AG09319 (cell line): ENCODE measurements around the gene RNF115.
A peak's percentile ranks its signal among the peaks of the same experiment; 100 is the strongest.

ENCODE experiments used
- DNase-seq: peaks from one replicate; pipeline ENCODE4 v3.0.0-alpha.2; 2010; ENCODE audit warnings: low read depth; ENCODE audit errors: extremely low read depth
- TF ChIP-seq, protein P1 (sequence below): IDR thresholded peaks from 2 replicates; pipeline ENCODE4 v1.5.1; 2011; ENCODE audit warnings: low read depth, mild to moderate bottlenecking, inconsistent platforms, low read length, moderate library complexity

Gene RNF115

DNA sequence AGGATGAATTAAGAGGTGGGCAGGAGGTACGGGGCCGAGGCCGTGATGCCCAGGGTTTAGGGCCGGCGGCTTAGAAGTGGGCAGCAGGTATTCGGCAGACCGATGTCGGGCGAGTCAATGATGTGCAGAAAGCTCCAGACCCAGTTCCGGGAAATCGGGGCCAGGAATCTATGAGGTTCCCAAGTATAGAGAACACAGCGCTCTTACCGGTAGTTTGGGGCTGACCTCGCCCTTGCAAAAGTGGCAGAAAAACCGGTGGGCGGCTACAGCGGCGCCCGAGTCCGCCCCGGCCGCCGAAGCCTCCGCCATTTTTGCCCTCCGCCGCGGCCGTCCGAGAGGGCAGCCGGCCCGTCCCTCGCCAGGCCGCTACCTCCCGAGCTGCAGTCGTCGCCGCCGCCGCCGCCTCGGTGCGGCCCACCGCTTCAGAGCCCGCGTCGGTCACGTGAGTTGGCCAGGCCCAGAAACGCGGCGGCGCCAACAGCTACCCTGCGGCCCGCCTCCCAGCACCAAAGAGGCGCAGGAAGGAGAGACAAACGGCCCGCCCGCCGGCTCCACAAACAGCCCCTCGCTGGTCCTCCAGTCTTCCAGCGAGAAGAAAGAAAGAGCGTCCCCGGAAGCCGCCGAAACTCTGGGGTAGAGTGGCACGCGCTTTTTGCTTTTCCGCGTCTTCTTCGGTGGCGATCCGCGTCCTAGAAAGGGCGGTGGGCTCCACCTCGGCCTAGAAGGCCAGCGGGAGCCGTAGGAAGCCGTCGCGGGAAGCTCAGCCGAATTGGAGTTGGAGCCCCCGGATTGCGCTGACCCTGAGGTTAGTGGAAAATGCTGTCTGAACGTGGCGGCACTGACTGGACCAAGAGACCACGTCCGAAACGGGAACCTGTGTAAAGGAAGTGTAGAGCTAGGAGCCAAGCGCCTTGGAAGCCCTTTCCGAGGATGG is at the start of gene RNF115, which contains the start of gene POLR3C:
Gene RNF115 (minus strand): TSS at position 531 of the 934 bp plus-strand sequence. CDS start 222 bp downstream, at position 309.
Gene POLR3C (plus strand): TSS at position 636 of the 934 bp plus-strand sequence. CDS start 1,577 bp downstream, outside the sequence.
- DNase-seq = peak; percentile 78
- TF ChIP-seq, protein P1, sequence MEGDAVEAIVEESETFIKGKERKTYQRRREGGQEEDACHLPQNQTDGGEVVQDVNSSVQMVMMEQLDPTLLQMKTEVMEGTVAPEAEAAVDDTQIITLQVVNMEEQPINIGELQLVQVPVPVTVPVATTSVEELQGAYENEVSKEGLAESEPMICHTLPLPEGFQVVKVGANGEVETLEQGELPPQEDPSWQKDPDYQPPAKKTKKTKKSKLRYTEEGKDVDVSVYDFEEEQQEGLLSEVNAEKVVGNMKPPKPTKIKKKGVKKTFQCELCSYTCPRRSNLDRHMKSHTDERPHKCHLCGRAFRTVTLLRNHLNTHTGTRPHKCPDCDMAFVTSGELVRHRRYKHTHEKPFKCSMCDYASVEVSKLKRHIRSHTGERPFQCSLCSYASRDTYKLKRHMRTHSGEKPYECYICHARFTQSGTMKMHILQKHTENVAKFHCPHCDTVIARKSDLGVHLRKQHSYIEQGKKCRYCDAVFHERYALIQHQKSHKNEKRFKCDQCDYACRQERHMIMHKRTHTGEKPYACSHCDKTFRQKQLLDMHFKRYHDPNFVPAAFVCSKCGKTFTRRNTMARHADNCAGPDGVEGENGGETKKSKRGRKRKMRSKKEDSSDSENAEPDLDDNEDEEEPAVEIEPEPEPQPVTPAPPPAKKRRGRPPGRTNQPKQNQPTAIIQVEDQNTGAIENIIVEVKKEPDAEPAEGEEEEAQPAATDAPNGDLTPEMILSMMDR = no peak

DNA sequence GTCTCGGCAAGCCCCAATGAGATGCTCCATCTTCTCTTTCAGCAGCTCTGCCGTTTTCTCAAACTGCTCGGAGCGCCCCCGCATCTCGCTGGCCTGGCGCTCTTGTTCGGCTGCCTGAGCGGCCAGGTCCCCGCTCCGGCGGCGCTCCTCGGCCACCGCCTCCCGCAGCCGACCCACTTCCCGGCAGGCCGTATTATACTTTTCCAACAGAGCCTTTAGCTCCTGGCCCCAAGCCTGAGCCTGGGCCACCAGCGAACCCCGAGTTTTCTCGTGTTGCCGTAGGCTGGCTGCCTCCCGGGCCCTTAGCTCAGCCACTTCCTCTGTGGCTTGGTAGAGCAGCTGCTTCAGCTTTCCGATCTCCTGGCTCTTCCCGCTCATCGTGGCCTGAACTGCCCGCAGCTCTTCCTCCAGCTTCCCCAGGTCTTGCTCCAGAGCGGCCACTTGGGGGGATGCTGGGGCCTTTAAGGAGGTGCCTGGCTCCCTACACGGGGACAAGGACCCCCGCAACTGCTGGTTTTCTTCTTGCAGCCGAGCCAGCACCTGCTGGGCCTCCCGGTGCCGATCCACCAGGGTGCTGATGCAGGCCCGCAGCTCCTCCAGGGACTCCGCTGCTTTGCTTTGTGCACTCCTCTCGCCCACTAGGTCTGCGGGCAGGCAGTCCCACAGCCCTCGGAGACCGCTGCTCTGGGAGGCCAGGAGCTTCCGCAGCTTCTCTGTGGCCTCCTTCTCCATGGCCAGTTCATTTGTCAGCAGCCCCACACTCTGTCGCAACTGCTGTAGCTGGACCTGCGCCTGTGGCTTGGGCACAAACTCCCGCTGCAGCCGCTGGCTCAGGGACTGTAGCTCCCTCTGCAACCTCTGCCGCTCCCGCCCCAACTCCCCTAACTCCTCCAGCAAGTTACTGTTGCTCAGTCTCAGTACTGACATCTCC is 48.4 kb upstream of the RNF115 start:
- no peak for DNase-seq
- TF ChIP-seq, protein P1 = no peak

DNA sequence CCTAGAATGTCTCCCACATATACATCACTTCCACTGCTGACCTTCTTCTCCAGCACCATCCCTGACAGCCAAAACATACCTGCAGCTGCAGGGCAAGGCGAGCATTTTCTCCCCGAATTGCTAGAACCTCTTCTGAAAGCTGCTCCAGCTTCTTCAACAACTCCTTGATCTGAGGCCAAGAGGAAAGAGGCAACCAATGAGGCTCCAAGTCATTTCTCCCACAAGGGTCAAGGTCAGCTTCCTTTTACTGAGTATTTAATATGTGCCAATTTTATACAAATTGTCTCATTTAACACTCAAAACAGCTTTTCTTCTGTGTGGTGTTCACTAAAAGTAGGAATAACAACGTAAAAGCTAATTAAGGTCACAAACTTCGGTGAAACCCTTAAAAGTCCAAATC is 44.3 kb upstream of the RNF115 start:
- DNase-seq = no peak
- TF ChIP-seq, protein P1 = no peak

DNA sequence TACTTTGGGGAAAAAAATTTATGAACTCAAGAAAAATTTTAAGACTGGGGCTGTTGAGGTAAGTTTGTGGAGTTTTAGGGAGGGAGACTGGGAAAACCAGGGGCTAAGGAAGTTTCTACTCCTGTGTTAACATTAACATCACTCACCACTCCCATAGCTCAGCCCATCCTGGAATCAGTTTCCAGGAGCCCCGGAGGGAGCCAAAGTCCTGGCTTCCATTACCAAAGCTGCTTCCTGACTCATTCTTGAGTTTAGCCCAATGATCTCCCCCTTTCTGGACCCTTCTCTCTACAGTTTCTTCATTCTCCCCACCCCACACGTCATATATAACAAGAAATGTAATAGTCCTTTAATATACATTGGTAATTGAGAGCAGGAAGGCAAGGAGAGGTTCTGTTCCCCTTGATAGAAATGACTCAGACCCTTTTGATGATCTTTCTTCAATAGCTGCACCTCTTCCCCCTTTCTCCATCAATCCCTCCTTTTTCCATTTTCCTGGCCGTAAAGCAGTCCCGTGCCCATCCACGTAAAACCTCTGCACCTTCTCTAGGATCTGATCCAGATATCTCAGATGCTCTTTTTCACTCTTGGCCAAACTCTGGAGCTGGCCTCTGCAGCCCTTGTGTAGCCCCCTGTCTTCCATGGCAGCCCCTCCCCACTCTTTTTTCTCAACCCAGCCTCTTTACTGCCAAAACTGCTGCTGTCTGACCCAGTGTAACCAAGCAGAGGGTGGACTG is 39.6 kb upstream of the RNF115 start:
- TF ChIP-seq, protein P1 = no peak
- no peak for DNase-seq

DNA sequence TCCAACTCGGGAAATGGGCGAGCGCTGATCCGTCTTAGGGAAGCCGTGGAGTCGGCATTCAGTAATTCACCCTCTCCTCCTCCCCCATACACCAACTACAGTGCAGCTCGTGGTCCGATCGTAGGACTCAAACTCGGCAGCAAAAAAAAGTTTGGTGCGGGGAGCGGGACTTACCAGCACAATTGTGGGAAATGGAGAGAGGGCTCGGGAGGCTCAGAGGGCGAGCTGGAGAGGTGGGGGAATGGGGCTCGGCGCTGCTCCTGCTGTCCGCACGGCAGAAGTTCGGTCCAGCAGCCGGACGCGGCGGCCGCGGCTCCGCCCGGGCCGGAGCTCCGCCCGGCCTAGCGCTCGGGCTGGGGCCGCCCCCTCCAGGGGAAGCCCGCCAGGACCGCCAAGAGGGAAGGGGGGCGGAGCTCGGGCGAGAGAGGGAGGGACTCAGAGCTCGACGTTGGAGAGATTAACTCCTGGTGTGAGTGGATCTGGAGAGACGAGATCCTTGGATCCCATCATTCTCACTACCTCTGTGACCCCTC is 35.7 kb upstream of the RNF115 start:
- DNase-seq = peak; percentile 73
- TF ChIP-seq, protein P1 = no peak

DNA sequence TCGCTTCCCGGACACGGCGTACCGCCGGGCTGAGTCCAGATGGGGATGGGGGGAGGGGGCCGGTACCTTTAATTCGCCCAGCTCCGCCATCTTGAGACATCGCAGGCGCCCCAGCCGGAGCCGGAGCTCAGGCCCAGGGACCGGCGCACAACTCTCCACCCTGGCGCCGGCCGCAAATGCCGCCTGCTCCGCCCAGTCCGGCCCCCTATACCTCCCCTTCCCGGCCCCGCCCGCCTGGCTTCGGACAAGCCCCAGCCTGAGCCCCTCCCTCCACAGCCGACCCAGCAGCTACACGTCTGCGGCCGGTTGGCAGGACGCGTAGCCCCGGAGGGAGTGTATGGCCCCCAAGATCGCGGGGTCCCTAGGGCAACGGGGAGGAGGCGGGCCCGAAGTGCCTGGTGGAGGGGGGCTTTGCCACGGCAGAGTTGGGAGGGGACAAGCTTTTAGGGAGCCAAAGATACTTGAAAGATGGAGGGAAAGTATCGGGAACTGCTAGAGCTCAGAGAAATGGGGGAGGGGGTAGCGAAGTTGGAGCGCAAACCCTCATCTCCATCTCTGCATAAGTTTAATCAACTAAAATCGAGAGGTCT is 35.1 kb upstream of the RNF115 start, which contains the start of gene PIAS3:
Gene PIAS3 (minus strand): TSS at position 181 of the 590 bp plus-strand sequence. CDS start 91 bp downstream, at position 90.
- TF ChIP-seq, protein P1 = no peak
- peak; percentile 90 for DNase-seq
